HG02571 (cell line): ENCODE data around the gene GATA3.
"Not testable (repeated sequence)": the region's sequence is repeated elsewhere in the genome, so short reads cannot be mapped to it uniquely, and the experiment has no call there.

Experiments used
- ATAC-seq: cut with Tn5 transposase; IDR thresholded peaks from one replicate; pipeline ENCODE4 v1.9.1; 2021; ENCODE audit warnings: mild to moderate bottlenecking, moderate library complexity; ENCODE audit not compliant: unreplicated experiment

Gene GATA3

GRCh38 chr10:8054494-8055407 lies at the start of gene GATA3:
Gene GATA3 (plus strand): TSS chr10:8054688. CDS start chr10:8055656, 968 bp downstream.
- peak; percentile 41 for ATAC-seq

GRCh38 chr10:8006274-8006999 lies 48.1 kb upstream of the GATA3 start:
- no peak for ATAC-seq

GRCh38 chr10:8009031-8009430 lies 45.5 kb upstream of the GATA3 start:
- ATAC-seq, result no peak

GRCh38 chr10:8013006-8013405 lies 41.5 kb upstream of the GATA3 start:
- no peak for ATAC-seq

- no peak for ATAC-seq
Measured at GRCh38 chr10:8013619-8014018, 40.9 kb upstream of the GATA3 start.

GRCh38 chr10:8014649-8015048 lies 39.8 kb upstream of the GATA3 start:
- ATAC-seq, result no peak

GRCh38 chr10:8017277-8017676 lies 37.2 kb upstream of the GATA3 start:
- ATAC-seq, result no peak

GRCh38 chr10:8023321-8023720 lies 31.2 kb upstream of the GATA3 start:
- ATAC-seq, result no peak

- no peak for ATAC-seq
Measured at GRCh38 chr10:8023851-8024250, 30.6 kb upstream of the GATA3 start.

- no peak for ATAC-seq
Measured at GRCh38 chr10:8026349-8027259, 27.9 kb upstream of the GATA3 start.

GRCh38 chr10:8031211-8031610 lies 23.3 kb upstream of the GATA3 start:
- not testable (repeated sequence) for ATAC-seq

- no peak for ATAC-seq
Measured at GRCh38 chr10:8032558-8032957, 21.9 kb upstream of the GATA3 start.

GRCh38 chr10:8033812-8034465 lies 20.5 kb upstream of the GATA3 start:
- no peak for ATAC-seq

- no peak for ATAC-seq
Measured at GRCh38 chr10:8034466-8035005, 20.0 kb upstream of the GATA3 start.

- no peak for ATAC-seq
Measured at GRCh38 chr10:8035006-8035640, 19.4 kb upstream of the GATA3 start.

- ATAC-seq, result no peak
Measured at GRCh38 chr10:8035641-8036470, 18.6 kb upstream of the GATA3 start.

GRCh38 chr10:8036506-8037198 lies 17.8 kb upstream of the GATA3 start:
- no peak for ATAC-seq

- ATAC-seq, result no peak
Measured at GRCh38 chr10:8037199-8037801, 17.2 kb upstream of the GATA3 start.
